ENCODE data around the gene STK16.
"Not testable (repeated sequence)": the region's sequence is repeated elsewhere in the genome, so short reads cannot be mapped to it uniquely, and the experiment has no call there.

STK16 gene, protein sequence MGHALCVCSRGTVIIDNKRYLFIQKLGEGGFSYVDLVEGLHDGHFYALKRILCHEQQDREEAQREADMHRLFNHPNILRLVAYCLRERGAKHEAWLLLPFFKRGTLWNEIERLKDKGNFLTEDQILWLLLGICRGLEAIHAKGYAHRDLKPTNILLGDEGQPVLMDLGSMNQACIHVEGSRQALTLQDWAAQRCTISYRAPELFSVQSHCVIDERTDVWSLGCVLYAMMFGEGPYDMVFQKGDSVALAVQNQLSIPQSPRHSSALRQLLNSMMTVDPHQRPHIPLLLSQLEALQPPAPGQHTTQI

DNA sequence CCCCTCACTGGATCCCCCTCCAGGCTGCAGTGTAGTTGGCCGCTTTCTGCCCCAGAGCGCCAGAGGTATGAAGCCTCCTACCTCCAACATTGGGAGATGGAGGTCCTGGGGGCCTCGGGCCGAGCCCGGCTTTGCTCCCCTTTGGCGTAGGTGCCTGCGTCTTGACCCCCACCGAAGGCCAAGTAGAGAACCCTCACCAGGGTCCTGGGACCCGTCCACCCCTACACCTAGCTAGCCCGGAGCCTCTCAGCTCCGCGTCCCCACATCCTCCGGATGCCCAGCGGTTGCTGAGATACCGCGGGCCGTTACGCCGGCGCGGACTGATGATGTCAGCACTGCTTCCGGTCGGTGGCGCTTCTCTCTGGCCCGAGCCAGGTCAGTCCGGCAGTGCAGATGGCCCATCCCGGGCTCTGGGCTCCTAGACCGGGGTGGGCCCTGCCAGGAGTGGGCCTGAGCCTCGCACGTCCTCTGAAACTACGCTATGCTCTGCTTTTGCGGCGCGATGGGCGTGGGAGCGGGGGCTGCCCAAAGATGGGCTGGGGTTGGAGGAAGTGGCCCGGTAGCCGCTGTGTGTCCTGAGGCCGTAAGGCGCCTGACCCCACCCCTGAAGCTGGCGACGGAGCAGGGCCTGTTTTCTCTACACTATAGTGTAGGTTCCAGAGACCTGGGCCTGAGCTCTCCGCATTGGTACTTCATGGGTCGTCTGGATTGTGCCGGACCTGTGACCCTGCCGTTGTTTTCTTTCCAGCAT, at the start of gene STK16, which contains the start of gene GLB1L:
TSS of gene STK16 (plus strand) at position 332 of the 751 bp plus-strand sequence. CDS start 521 bp downstream, outside the sequence.
TSS of gene GLB1L (minus strand) at position 297 of the 751 bp plus-strand sequence. CDS start 1,871 bp downstream, outside the sequence.
- DNase-seq, result peak; percentile 95

DNA sequence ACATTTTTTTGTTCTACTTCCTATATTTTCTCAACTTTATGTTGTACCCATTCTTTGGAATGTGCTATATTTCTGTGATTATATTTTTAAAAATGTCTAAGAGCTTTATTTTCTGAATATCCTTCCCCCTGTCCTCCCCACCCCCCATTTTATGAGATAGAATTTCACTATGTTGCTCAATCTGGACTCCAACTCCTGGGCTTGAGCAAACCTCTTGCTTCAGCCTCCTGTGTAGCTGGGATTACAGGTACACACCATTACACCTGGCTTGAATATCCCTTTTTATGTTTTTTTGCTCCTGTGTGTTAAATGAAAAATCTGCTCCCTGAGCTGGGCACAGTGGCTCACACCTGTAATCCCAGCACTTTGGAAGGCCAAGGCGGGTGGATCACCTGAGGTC, 47.9 kb upstream of the STK16 start:
- DNase-seq, result no peak

DNA sequence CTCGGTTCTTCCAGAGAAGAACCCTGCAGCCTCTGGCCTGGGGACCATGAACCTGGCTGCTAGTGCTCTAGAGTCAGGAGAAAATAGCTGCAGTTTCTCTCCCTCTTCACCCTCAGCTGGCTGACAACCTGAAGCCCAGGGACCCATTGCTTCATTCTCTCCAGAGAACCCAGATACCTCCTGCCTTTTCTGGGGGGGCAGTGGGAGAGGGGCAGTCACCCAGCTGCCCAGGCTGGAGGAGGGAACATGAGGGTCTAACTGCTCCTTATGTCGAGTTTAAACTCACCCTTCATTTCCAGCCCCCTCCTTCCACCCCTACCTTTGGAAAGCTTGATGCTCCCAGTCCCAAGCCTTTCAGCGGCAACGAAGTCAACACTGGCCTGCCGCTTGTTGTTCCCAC, 46.3 kb upstream of the STK16 start:
- DNase-seq, result no peak

DNA sequence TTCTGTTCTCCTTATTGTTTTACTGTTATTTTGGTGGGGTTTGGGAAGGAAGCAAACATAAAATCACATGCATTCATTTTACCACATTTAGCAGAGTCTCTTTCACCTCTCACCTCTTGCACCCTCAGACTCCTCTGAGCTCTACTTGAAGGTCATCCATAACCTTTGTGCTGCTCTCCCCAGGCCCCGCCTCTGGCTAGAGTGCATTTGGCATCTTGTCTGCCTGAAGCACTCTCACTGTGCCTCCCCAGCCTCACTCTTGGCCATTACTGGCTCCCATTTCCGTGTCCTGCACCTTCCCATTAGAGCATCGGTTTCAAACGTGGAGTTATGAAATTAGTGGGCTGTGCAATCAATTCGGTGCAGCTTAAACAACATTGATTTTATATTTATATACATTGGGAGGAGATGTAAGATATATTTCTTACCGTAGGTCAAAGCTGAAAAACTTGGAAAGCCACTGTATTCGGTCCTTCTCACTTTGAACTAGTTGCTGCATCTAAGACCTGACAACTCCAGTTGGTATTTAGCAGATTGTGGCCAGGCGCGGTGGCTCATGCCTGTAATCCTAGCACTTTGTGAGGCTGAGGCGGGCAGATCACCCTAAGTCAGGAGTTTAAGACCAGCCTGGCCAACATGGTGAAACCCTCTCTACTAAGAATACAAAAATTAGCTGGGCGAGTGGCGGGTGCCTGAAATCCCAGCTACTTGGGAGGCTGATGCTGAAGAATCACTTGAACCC, 45.6 kb upstream of the STK16 start:
- no peak for DNase-seq

DNA sequence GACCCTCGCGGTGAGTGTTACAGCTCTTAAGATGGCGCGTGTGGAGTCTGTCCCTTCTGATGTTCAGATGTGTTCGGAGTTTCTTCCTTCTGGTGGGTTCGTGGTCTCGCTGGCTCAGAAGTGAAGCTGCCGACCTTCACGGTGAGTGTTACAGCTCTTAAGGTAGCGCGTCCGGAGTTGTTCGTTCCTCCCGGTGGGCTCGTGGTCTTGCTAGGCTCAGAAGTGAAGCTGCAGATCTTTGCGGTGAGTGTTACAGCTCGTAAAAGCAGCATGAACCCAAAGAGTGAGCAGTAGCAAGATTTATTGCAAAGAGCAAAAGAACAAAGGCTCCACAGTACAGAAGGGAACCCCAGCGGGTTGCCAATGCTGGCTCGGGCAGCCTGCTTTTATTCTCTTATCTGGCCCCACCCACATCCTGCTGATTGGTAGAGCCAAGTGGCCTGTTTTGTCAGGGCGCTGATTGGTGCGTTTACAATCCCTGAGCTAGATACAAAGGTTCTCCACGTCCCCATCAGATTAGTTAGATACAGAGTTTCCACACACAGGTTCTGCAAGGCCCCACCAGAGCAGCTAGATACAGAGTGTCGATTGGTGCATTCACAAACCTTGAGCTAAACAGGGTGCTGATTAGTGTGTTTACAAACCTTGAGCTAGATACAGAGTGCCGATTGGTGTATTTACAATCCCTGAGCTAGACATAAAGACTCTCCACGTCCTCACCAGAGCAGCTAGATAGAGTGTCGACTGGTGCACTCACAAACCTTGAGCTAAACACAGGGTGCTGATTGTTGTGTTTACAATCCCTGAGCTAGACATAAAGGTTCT, 44.6 kb upstream of the STK16 start:
- DNase-seq, result not testable (repeated sequence)

DNA sequence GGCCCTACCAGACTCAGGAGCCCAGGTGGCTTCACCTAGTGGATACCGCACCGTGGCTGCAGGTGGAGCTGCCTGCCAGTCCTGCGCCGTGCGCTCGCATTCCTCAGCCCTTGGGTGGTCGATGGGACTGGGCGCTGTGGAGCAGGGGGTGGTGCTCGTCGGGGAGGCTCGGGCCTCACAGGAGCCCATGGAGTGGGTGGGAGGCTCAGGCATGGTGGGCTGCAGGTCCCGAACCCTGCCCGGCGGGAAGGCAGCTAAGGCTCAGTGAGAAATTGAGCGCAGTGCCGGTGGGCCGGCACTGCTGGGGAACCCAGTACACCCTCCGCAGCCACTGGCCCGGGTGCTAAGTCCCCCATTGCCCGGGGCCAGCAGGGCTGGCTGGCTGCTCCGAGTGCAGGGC, 43.9 kb upstream of the STK16 start:
- not testable (repeated sequence) for DNase-seq

DNA sequence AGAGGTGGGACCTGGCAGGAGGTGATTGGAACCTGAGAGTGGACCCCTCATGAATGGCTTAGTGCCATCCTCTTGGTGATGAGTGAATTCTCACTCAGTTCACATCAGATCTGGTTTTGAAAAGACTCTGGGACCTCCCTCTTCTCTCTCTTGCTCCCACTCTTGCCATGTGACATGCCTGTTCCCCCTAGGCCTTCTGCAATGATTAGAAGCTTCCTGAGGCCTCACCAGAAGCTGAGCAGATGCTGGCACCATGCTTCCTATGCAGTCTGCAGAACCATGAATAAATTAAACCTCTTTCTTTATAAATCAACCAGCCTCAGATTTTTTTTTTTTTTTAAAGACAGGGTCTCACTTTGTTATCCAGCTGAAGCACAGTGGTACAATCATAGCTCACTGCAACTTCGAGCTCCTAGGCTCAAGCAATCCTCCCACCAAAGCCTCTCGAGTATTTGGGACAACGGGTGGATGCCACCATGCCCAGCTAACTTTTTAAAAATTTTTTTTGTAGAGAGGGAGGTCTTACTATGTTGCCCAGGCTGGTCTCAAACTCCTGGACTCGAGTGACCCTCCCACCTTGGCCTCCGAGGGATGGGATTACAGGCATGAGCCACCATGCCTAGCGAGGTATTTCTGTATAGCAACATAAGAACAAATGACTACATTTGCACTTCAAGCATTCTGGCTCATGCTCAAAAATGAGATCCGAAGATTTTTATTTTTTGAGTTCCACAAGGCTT, 40.7 kb upstream of the STK16 start:
- no peak for DNase-seq

DNA sequence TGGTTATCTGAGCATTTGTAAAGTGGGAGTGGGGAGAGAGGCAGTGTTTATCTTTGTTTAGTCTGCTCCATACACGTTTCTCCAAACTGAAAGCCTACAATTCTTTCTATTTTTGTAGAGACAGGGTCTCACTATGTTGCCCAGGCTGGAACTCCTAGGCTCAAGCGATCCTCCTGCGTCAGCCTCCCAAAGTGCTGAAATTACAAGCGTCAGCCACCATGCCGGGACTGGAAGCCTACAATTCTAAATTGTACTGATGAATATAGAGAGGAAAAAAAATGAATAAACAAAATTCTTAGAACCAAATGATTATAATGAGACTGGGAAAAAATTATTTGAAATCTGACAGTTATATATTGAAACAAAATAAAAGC, 40.1 kb upstream of the STK16 start:
- DNase-seq, result no peak

DNA sequence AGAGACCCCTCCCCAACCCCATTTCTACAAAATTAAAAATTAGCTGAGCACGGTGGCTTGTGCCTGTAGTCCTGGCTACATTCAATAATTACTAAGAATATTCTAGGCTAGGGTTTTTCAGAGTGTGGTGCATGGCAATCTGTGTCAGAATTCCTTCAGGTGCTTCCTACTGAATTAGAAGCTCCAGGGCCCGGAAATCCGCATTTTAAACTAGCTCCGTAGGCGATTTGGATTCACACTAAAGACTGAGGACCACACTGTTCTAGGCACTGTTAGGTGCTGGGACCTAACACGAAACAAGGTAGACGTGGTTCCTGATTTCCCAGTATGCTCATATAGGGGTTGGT, 39.3 kb upstream of the STK16 start:
- DNase-seq, result no peak

DNA sequence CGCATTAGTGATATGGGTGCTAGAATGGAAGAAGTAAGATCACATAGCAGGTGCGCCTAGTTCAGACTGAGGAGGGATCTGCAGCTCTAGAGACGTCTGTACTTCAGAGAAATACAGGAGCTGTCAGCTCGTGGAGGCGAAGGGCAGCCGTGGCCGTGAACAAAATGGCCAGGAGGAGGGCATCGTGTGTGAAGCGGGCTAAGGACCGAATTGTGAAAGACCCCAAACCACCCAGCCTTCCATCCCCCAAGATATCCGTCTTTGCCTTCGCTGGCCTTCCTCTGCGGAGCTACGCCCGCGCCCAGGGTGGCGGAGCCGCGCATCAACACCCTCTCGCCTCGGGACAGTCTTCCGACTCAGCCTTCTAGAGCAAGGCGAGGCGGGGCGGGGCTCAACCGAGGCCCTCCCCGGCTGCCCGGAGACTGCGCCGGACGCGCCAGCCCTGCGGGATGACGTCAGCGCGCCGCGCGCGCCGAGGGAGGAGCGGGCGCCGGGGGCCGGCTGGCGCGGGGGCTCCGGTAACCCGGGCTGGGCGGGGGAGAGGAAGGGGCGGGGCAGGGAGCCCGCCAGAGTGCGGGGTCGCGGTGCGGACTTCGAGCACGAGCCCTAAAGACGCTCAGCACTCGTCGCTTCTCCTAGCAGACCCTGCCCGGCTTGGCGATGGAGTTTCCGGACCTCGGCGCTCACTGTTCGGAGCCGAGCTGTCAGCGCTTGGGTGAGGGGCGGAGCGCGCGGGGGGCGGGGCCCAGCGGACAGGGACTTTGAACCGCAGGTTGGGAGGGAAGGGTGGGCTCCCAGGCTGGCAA, 38.7 kb upstream of the STK16 start, which contains the start of gene ZFAND2B:
TSS of gene ZFAND2B (plus strand) at position 455 of the 806 bp plus-strand sequence. CDS start at position 661, 206 bp downstream.
- DNase-seq, result peak; percentile 97

DNA sequence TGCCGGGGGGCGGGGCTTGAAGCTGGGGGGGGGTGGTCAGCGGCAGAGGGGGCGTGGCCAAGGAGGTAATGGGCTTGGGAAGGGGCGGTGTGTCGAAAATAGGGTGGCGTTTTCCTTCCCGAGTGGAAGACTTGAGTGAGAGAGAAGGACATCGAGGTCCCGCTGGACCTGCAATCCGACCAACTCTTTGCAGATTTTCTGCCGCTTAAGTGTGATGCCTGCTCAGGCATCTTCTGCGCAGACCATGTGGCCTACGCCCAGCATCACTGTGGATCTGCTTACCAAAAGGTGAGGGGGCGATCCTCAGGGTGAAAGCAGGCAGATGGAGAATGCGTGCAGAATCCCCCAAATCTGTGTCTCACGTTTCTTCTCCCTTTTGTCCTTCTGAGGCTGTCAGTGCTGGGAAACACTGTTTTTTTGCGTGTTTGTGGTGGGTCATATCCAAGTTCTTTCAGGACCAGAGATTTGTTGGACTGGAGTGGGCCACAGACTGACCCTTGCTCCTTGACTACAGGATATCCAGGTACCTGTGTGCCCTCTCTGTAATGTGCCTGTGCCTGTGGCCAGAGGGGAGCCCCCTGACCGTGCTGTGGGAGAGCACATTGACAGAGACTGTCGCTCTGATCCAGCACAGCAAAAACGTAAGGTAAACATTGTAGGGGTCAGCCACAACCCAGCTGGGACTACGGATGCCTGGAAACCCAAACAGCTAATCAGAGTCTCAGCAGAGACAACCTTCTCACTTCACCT, 38.0 kb upstream of the STK16 start:
- no peak for DNase-seq

DNA sequence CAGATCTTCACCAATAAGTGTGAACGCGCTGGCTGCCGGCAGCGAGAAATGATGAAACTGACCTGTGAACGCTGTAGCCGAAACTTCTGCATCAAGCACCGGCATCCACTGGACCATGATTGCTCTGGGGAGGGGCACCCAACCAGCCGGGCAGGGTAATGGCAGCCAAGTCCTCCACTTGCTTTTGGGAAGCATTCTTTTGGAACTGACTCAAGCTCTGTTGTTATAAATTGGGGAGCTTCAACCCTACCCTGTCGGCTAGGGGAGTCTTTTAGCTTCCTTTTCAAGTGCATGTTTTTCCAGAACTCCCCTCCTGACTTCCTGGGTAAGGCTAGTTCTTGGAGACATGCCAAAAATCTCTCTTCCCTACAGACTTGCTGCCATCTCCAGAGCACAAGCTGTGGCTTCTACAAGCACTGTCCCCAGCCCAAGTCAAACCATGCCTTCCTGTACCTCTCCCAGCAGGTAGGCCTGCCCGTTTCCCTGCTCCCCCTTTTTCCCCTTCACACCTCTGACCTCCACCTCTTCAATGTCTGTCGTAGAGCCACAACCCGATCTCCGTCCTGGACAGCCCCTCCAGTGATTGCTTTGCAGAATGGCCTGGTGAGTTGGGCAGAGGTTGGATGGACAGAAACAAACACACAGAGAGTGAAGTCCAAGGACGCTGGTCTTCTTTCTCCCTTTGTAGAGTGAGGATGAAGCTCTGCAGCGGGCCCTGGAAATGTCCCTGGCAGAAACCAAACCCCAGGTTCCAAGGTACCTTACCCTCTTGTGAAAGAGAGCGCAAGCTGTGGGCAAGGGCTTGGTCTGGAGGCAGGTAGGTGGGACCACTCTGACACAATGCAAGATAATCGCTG, 37.2 kb upstream of the STK16 start:
- no peak for DNase-seq

DNA sequence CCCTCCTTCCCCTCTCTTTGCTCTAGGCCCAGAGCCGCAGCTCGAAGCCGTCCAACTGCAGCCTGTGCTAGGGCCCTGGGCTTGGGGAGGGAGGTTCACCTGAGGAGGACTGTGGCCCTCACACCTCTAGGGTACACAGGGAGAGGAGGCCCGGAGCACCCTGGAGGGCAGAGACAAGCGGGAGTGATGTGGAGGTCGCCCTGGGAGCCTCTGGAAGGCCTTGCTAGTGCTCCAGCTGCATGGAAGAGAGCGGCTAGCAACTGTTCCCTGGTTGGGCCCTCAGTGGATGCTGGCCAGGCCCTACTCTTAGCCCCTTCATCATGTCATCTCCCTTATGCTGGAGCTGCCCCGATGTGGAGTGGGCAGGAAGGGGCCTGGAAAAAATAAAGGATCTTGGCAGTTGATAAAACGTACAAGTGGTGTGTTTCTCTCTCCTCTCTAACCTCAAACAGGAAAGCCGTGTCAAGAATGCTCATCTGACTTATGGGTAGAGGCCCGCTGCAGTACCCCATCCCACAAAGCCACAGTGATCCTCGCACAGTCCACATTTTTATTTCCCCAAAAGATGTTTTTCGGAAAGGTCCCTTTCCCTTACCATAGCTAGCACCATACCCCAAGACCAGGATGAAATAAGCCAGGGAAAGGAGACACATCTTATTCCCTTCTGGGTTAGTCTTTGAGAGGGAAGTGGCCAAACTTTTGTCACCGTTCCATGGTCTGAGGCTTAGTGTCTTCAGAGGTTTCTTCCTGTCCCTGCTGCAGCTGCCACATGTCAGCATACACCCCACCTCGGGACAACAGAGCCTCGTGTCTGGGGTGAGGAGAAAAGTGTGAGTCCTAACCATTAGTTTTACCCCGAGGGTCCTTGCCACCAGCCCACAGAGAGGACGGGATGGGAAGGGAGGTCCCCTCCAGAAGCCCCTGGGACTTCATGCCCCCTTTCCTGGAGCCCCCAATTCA, 35.8 kb upstream of the STK16 start:
- DNase-seq, result no peak

DNA sequence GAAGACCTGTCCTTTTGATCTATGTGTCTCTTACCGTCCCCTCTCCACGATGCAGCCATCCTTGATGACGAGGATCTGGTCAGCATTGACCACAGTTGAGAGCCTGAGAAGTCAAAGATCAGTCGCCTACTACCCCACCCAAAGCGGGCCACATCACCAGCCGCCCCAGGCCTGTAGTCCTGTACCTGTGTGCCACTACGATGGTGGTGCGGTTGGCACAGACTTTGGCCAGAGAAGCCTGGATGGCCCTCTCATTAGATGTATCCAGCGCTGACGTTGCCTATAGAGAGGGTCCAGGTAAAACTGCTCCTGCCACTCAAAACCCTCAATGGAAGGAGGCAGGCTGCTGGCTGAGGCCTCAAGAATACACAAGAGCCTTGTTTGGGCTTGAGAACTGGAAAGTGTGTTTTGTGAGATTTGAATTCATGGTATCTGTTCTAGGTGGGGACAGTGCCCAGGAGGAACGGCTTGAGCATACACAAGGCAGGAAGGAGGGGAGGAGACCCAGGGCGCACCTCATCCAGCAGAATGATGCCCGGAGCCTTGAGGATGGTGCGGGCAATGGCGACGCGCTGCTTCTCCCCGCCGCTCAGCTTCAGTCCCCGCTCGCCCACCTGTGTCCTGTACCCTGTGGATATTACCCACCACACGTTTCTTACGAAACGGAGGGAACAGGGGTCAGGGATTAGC, 34.9 kb upstream of the STK16 start:
- no peak for DNase-seq

DNA sequence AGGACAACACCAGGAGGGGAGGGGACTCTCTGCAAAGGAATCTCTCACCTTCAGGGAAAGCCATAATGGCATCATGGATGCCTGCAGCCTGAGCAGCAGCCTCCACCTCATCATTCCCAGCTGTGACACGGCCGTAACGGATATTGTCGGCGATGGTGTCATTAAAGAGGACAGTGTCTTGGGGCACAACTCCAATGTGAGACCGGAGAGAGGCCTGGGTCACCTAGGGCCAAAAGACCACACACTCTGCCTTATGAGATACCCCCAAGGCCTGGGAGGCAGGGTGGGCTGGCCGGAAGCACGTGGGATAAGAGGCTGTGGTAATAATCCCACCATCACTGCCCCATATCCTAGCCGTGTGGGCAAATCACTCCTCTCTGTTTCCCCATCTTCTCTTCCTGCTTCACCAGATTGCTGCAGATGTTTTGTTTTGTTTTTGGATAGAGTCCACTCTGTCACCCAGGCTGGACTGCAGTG, 34.4 kb upstream of the STK16 start:
- no peak for DNase-seq

DNA sequence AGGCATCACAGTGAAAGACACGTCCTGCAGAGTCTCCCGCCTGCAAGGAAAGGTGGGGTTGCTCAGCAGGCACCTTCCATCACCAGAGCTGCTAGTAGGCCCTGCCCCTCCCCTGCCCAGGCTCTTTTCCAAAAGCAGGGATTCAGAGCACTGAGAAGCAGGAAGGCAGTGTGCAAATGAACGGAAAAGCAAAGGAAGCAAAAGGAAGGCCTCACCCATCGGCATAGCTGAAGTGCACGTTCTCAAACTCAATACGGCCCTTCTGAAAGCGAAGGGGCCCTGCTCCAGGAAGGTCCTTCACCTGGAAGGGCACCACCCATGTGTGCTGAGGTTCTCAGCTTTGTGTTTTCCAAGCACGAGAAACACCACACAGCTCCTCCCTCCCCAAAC, 32.3 kb upstream of the STK16 start:
- DNase-seq, result no peak

DNA sequence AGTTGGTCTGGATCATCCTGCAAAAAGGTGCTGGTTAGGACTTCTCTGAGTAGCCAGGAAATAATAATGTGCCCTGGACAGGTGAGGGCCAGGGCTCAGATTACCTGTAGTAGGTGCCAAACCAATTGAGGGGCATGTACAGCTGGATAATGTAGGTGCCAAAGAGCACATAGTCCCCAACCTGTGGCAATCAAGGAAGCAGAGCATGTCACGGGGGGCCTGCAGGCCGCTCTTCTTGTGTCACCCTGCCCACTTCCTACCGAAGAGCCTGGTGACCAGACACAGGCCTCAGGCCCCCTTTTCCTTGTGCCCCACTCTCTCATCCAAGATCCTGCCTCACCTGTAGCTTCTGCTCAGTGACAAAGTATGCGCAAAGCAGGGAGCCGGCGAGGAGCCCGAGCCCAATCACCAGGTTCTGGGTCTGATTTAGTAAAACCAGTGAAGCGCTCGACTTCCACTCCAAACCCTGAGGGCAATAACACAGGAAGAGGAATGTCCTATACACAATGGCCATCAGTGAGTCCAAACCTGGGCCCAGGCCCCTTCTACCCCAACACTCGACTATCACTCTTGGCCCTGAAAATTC, 31.7 kb upstream of the STK16 start:
- DNase-seq, result no peak

All from right hindlimb (tissue), 1 donor.